ENCODE measurements around the gene MKLN1. TPM values are rescaled to one million over a fixed set of nuclear protein-coding genes. Genes with fewer than 3 reads are reported as not detected.

Gene MKLN1
- total RNA-seq, 1 experiment from 2014 or later = 34.3 TPM

DNA sequence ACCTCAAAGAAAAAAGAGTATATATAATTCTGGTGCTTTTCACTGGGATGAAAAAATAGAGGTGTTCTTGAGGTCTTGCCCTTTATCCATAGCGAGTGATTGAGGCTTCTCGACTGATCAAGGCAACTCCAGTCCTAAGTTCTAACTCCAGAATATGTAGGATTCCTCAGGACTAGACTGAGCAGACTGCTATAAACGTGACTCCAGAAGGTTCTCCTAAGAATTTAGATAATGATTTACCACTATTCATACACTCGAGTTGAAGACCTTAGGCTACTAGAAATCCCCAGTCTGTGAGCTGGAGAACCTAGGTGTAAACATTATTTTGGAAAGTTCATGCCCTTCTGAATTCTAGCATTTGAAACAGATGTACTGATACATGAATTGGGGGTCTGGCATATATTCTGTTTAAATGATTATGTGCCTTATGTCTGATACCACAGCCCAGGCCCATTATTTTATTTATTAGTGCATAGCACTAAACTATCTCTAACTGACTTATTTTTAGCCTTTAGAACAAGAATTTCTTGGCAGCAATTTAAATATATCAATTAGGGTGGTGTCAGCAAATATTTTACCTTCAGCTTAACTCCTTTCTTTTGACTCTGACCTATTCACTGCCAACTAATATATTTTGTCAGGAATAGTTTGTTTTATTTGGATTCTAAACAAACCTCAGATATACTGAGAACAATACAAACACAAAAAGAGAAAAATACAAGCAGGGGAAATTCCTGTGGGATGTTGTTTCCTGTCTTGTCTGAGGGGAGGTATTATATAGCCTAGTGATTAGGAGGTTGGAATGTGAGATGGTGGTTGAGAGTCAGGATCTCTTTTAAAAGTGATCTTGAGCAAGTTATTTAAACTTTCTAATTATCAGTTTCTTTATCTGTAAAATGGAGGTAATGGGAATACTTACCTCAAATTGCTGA lies 153.0 kb downstream of the MKLN1 start:
- Histone ChIP-seq H2AFZ (ENCODE audit: low read length) (no peak overlapping the region), H3K27ac (ENCODE audit: insufficient read length, low read depth, low read length) (no peak overlapping the region), H4K8ac (replicated peaks; ENCODE audit: insufficient read length, low read depth, low read length) (no peak overlapping the region), H3K4ac (ENCODE audit: low read depth, low read length) (no peak overlapping the region), H2BK120ac (ENCODE audit: low read depth, low read length, poor library complexity, severe bottlenecking) (no peak overlapping the region), H4K5ac (ENCODE audit: insufficient read length, low read depth, low read length) (no peak overlapping the region), H2BK15ac (ENCODE audit: low read depth, low read length) (no peak overlapping the region), H4K20me1 (ENCODE audit: control insufficient read depth, insufficient read depth, insufficient read length) (no peaks in the 10 kb centered on the region), H3K4me1 (ENCODE audit: insufficient read depth, low read length) (no peaks in the 10 kb centered on the region), H3K4me2 (ENCODE audit: insufficient read depth, insufficient read length, low read length) (no peak overlapping the region), H3K27me3 (ENCODE audit: insufficient read depth, low read length) (no peaks in the 10 kb centered on the region), H2BK5ac (ENCODE audit: insufficient read length, low read length) (no peak overlapping the region), H3K79me1 (ENCODE audit: insufficient read depth, low read depth, low read length, poor library complexity, severe bottlenecking) (no peaks in the 10 kb centered on the region), H2AK5ac (ENCODE audit: insufficient read length, low read length) (no peak overlapping the region), H3K56ac (ENCODE audit: insufficient read length, low read depth, low read length) (no peak overlapping the region), H3T11ph (ENCODE audit: low read length) (no peak overlapping the region), H3K18ac (ENCODE audit: insufficient read length, low read depth, low read length) (no peak overlapping the region), H3K9ac (ENCODE audit: extremely low read depth, insufficient read length, low read length) (no peak overlapping the region), H3K9me3 (ENCODE audit: control insufficient read depth, low read depth, low read length) (no peaks in the 10 kb centered on the region), H2BK20ac (ENCODE audit: low read depth, low read length, poor library complexity, severe bottlenecking) (no peak overlapping the region), H3K79me2 (ENCODE audit: insufficient read depth, low read length) (no peaks in the 10 kb centered on the region), H3K14ac (ENCODE audit: insufficient read depth, low read length) (no peak overlapping the region), H3K23ac (ENCODE audit: insufficient read length, low read depth, low read length) (no peak overlapping the region), H3K23me2 (ENCODE audit: insufficient read length, low read depth, low read length, poor library complexity, severe bottlenecking) (no peaks in the 10 kb centered on the region), H4K91ac (ENCODE audit: insufficient read length, low read depth, low read length) (no peak overlapping the region), H2BK12ac (ENCODE audit: insufficient read length, low read depth, low read length) (no peak overlapping the region)
- WGBS (ENCODE audit: extremely low coverage, insufficient read length, low lambda C conversion rate) = no CpG with 5 or more reads among the region's 4 CpGs
- H3K36me3 Mint-ChIP-seq (ENCODE audit: insufficient read depth in 1 of 3, low read depth in 3 of 3) = peaks cover 0 to 12% (median 2%) of the 10 kb centered on the region in 3 experiments; a peak in 2 of 7 replicates
- no peaks in the 10 kb centered on the region for H3K4me1 Mint-ChIP-seq
- H3K4me3 Mint-ChIP-seq = no peak overlapping the region
- DNase-seq = no peak
- H3K27me3 Mint-ChIP-seq (ENCODE audit: low read depth) = no peaks in the 10 kb centered on the region
- TF ChIP-seq, protein P1, sequence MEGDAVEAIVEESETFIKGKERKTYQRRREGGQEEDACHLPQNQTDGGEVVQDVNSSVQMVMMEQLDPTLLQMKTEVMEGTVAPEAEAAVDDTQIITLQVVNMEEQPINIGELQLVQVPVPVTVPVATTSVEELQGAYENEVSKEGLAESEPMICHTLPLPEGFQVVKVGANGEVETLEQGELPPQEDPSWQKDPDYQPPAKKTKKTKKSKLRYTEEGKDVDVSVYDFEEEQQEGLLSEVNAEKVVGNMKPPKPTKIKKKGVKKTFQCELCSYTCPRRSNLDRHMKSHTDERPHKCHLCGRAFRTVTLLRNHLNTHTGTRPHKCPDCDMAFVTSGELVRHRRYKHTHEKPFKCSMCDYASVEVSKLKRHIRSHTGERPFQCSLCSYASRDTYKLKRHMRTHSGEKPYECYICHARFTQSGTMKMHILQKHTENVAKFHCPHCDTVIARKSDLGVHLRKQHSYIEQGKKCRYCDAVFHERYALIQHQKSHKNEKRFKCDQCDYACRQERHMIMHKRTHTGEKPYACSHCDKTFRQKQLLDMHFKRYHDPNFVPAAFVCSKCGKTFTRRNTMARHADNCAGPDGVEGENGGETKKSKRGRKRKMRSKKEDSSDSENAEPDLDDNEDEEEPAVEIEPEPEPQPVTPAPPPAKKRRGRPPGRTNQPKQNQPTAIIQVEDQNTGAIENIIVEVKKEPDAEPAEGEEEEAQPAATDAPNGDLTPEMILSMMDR (conservative IDR thresholded peaks at IDR 0.05) = no peak
- H3K9me3 Mint-ChIP-seq = no peaks in the 10 kb centered on the region
- H3K27ac Mint-ChIP-seq = 0 out of 7 replicates have a peak overlapping the region, but pooled peaks of 1 of the 3 experiments have one; percentile 4
